Caki2 (cell line): ENCODE measurements around the gene MROH9. TPM values are rescaled to one million over a fixed set of nuclear protein-coding genes. Genes with fewer than 3 reads are reported as not detected.

Experiments
- DNase-seq: peaks from one replicate; pipeline ENCODE4 v3.0.0-alpha.2; 2015; ENCODE audit warnings: low read depth
- in situ Hi-C: cut with HindIII; loops from 2 replicates; pipeline ENCODE4 v1.10.0; 2016; ENCODE audit warnings: low sequenced_read_pairs, low pct_unique_long_range_greater_than_20kb, mixed read lengths
- total RNA-seq: library from RNA; depleted of rRNA; stranded (reverse); fragments of >200 nt; shearing (Covaris generic); gene quantifications from 2 replicates; pipeline ENCODE4 v1.2.3, GENCODE V29; 2014; ENCODE audit warnings: low replicate concordance

MROH9 gene
- total RNA-seq, 1 experiment from 2014 or later = not detected

GRCh38 chr1:171055966-171056643 lies 120.8 kb downstream of the MROH9 start:
- DNase-seq = no peak

GRCh38 chr1:171061425-171062143 lies 126.2 kb downstream of the MROH9 start:
- DNase-seq = no peak
- in situ Hi-C loops = no loop called here

More at GRCh38 chr1:171055966-171056643, 120.8 kb downstream of the MROH9 start:
- in situ Hi-C loops = no loop called here

- in situ Hi-C loops = no loop called here
- DNase-seq = no peak
Observed at GRCh38 chr1:171062902-171063301, 127.6 kb downstream of the MROH9 start.

GRCh38 chr1:171075041-171075440 lies 139.7 kb downstream of the MROH9 start:
- in situ Hi-C loops = no loop called here
- no peak for DNase-seq

- in situ Hi-C loops = no loop called here
- DNase-seq = no peak
Observed at GRCh38 chr1:171081314-171081753, 146.0 kb downstream of the MROH9 start.

- in situ Hi-C loops = no loop called here
- no peak for DNase-seq
Observed at GRCh38 chr1:171081763-171082201, 146.4 kb downstream of the MROH9 start.

- DNase-seq = no peak
- in situ Hi-C loops = no loop called here
Observed at GRCh38 chr1:171082606-171083005, 147.3 kb downstream of the MROH9 start.

- in situ Hi-C loops = no loop called here
Observed at GRCh38 chr1:171083222-171083621, 147.9 kb downstream of the MROH9 start.

GRCh38 chr1:171084091-171084490 lies 148.8 kb downstream of the MROH9 start:
- in situ Hi-C loops = no loop called here

More at GRCh38 chr1:171083222-171083621, 147.9 kb downstream of the MROH9 start:
- DNase-seq = no peak

GRCh38 chr1:171084870-171085269 lies 149.5 kb downstream of the MROH9 start:
- in situ Hi-C loops = no loop called here
- no peak for DNase-seq

More at GRCh38 chr1:171084091-171084490, 148.8 kb downstream of the MROH9 start:
- DNase-seq = no peak

GRCh38 chr1:171087896-171088295 lies 152.6 kb downstream of the MROH9 start:
- in situ Hi-C loops = no loop called here
- DNase-seq = no peak

- DNase-seq = no peak
- in situ Hi-C loops = no loop called here
Observed at GRCh38 chr1:171090604-171091003, 155.3 kb downstream of the MROH9 start, which contains the start of gene FMO3. Gene FMO3 (plus strand): TSS chr1:171090905. CDS start chr1:171092659, 1,754 bp downstream.

- in situ Hi-C loops = no loop called here
Observed at GRCh38 chr1:171103862-171104261, 168.5 kb downstream of the MROH9 start.

GRCh38 chr1:171107262-171107940 lies 172.1 kb downstream of the MROH9 start:
- in situ Hi-C loops = no loop called here
- DNase-seq = no peak

More at GRCh38 chr1:171103862-171104261, 168.5 kb downstream of the MROH9 start:
- DNase-seq = no peak

GRCh38 chr1:171107969-171108368 lies 172.6 kb downstream of the MROH9 start:
- DNase-seq = no peak
- in situ Hi-C loops = no loop called here

- in situ Hi-C loops = no loop called here
- DNase-seq = no peak
Observed at GRCh38 chr1:171109966-171110365, 174.6 kb downstream of the MROH9 start.

- in situ Hi-C loops = no loop called here
- no peak for DNase-seq
Observed at GRCh38 chr1:171110621-171111326, 175.4 kb downstream of the MROH9 start.

- DNase-seq = no peak
- in situ Hi-C loops = no loop called here
Observed at GRCh38 chr1:171112119-171112518, 176.8 kb downstream of the MROH9 start.
